ENCODE results near the gene CEP350.

DNA sequence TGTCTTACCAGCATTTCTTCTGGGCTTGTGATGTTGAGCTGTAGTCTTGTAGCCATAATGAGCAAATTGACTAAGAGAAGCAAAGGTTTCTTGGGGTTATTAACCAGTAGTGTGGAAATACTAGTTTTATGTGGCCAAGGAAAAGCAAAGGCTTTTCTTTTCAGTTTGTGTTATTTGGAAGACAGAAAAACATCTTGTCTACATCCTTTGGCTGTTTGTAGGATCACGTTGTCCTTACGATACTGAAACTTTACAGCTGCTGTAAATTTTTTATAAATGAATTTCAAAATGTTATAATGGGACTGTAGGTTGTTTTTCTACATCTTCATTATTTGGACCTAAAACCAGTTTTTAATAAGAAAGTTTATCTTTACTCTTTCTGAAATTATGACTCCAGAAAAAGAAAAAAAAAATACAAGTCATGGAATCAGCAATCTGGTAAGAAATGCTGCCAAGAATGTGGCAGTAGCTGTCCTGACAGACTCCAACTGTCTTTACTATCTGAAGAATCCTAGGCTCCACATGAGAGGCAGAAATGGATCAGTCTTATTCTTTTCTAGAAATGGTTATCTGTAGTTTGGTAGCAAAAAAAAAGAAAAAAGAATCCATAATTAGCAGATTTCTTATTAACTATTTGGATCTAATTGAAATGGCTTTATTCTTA is 158.5 kb downstream of the CEP350 start:
- TF ChIP-seq CTCF (conservative IDR thresholded peaks at IDR 0.05 in 1 of 2, IDR thresholded peaks at IDR 0.05 in 1 of 2; ENCODE audit: low read depth in 1 of 2, low read length in 2 of 2) = no peak
- no peak for TF ChIP-seq EZH2 (IDR thresholded peaks at IDR 0.05; ENCODE audit: low read length, missing control alignments)
